OCI-LY1 (cell line): ENCODE measurements around the gene SDHC.

Experiments
- CTCF ChIP-seq: fragments of 200-600 bp; sonication (generic), shearing (Covaris generic); IDR thresholded peaks from 2 replicates; pipeline ENCODE4 v1.5.1; 2017; ENCODE audit warnings: mild to moderate bottlenecking, antibody characterized with exemption, low read length, moderate library complexity, mixed read lengths
- EZH2 ChIP-seq: fragments of 200-600 bp; sonication (generic), shearing (Covaris generic); IDR thresholded peaks from 2 replicates; pipeline ENCODE4 v1.8.0; 2017; ENCODE audit warnings: borderline replicate concordance, mixed run types, mild to moderate bottlenecking, antibody characterized with exemption, low read length, moderate library complexity, mixed read lengths

GRCh38 chr1:161381707-161382106, 67.5 kb downstream of the SDHC start:
- no peak for TF ChIP-seq EZH2
- no peak for TF ChIP-seq CTCF
